WI38 (cell line): ENCODE results near the gene FCN2.

Source experiments
- H3K4me3 ChIP-seq: 2 replicates; pipeline ENCODE4 v1.5.1; 2011; ENCODE audit warnings: low read depth, mild to moderate bottlenecking, control low read depth, low read length
- TF ChIP-seq, protein P1 (sequence below): IDR thresholded peaks from 2 replicates; pipeline ENCODE4 v1.5.1; 2012; ENCODE audit warnings: low read depth, mild to moderate bottlenecking, control low read depth, low read length

FCN2 gene

GRCh38 chr9:134870746-134871662 is 9.6 kb upstream of the FCN2 start:
- no peak overlapping the region for H3K4me3 ChIP-seq
- TF ChIP-seq, protein P1, sequence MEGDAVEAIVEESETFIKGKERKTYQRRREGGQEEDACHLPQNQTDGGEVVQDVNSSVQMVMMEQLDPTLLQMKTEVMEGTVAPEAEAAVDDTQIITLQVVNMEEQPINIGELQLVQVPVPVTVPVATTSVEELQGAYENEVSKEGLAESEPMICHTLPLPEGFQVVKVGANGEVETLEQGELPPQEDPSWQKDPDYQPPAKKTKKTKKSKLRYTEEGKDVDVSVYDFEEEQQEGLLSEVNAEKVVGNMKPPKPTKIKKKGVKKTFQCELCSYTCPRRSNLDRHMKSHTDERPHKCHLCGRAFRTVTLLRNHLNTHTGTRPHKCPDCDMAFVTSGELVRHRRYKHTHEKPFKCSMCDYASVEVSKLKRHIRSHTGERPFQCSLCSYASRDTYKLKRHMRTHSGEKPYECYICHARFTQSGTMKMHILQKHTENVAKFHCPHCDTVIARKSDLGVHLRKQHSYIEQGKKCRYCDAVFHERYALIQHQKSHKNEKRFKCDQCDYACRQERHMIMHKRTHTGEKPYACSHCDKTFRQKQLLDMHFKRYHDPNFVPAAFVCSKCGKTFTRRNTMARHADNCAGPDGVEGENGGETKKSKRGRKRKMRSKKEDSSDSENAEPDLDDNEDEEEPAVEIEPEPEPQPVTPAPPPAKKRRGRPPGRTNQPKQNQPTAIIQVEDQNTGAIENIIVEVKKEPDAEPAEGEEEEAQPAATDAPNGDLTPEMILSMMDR, result no peak

DNA sequence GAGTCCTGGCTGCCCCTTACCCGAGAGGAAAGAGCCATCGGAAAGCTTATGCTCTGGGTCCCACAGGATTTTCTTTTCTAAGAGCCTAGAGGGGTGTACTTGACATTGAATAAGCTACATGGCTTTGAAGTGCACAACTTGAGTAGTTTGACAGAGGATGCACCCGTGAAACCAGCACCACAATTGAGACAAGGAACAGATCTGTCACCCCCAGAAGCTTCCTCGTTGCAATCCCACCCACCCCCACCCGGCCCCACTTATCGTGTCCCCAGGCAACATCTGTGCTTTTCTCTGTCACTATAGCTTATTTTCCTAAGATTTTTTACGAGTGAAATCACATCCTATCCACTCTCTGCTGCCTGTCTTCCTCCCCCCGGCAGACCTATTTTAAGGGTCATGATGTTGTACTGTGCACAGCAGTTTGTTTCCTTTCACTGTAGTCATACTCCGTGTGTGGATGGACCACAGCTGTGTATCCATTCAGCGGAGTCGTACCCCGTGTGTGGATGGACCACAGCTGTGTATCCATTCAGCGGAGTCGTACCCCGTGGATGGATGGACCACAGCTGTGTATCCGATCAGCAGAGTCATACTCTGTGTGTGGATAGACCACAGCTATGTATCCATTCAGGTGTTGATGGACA is 8.8 kb upstream of the FCN2 start:
- no peak overlapping the region for H3K4me3 ChIP-seq
- TF ChIP-seq, protein P1, result no peak

GRCh38 chr9:134872482-134873231 is 8.0 kb upstream of the FCN2 start:
- TF ChIP-seq, protein P1, result no peak
- no peak overlapping the region for H3K4me3 ChIP-seq

DNA sequence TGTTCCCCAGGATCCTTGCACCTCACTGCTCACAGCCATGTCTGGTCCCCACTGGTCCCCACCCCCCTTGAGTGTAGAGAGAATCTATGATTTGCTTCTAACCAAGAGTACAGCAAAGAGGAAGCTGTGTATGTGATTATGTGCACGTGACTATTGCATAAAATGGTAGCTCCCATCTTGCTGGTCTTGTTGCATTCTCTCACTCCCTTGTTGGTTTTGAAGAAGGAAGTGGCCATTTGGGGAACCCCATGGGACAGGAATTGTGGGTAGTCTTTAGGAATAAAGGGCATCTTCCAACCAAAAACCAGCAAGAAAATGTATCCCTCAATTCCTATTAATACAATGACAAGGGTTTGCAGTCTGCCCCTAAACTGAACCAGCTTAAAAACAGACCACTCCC is 5.2 kb upstream of the FCN2 start:
- H3K4me3 ChIP-seq, result no peak overlapping the region
- TF ChIP-seq, protein P1, result no peak

GRCh38 chr9:134877541-134877940 is 3.1 kb upstream of the FCN2 start:
- TF ChIP-seq, protein P1, result no peak
- H3K4me3 ChIP-seq, result no peak overlapping the region

- H3K4me3 ChIP-seq, result no peak overlapping the region
- TF ChIP-seq, protein P1, result no peak
Observed at GRCh38 chr9:134879664-134880483, 736 bp upstream of the FCN2 start.
